Measurements from ENCODE around the gene SLC22A17.
"Not testable (repeated sequence)": the region's sequence is repeated elsewhere in the genome, so short reads cannot be mapped to it uniquely, and the experiment has no call there.

SLC22A17 gene

DNA sequence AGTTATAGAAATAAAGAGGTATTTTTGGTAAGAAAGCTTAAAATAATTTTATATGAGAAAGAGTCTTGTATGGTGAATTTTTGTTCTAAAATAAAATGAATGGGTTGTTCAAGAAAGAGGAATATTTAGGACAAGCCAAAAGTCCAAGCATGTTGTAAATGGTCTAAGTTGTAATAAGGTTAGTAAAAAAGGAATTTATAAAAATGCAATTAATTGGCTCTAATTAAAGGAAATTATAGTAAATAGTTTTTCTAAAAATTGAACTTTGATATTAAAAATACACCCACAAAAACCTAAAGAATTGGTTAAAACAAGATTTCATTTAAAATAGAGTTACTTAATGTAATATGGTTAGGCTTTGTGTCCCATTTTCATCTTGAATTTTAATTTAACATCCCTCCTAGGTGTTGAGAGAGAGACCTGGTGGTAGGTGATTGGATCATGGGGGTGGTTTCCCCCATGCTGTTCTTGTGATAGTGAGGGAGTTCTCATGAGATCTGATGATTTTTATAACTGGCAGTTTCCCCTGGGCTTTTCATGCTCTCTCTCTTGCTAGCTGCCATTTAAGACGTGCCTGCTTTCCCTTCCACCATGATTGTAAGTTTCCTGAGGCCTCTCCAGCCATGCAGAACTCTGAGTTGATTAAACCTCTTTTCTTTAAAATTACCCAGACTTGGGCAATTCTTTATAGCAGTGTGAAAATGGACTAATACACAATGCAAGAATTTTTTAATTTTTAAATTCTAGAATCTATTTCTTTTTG is 13.0 kb downstream of the SLC22A17 start:
- Histone ChIP-seq H3K27me3 (replicated peaks; ENCODE audit: control insufficient read depth, insufficient read depth, low read length) (no peaks in the 10 kb centered on the region), H3K4me3 (replicated peaks; ENCODE audit: low read depth, low read length) (no peak overlapping the region), H3K36me3 (ENCODE audit: control insufficient read depth, insufficient read depth, low read length) (no peaks in the 10 kb centered on the region)
- TF ChIP-seq CTCF (IDR thresholded peaks at IDR 0.05; ENCODE audit: insufficient read depth, low read length, poor library complexity, severe bottlenecking) = no peak
- DNase-seq (ENCODE audit: extremely low read depth, insufficient read length) = no peak

- TF ChIP-seq CTCF (IDR thresholded peaks at IDR 0.05; ENCODE audit: insufficient read depth, low read length, poor library complexity, severe bottlenecking) = no peak
- no peak for DNase-seq (ENCODE audit: extremely low read depth, insufficient read length)
- H3K27me3 ChIP-seq (replicated peaks; ENCODE audit: control insufficient read depth, insufficient read depth, low read length) = no peaks in the 10 kb centered on the region
- no peak overlapping the region for H3K4me3 ChIP-seq (replicated peaks; ENCODE audit: low read depth, low read length)
- no peaks in the 10 kb centered on the region for H3K36me3 ChIP-seq (ENCODE audit: control insufficient read depth, insufficient read depth, low read length)
Observed at GRCh38 chr14:23335623-23336022, 17.1 kb downstream of the SLC22A17 start.

DNA sequence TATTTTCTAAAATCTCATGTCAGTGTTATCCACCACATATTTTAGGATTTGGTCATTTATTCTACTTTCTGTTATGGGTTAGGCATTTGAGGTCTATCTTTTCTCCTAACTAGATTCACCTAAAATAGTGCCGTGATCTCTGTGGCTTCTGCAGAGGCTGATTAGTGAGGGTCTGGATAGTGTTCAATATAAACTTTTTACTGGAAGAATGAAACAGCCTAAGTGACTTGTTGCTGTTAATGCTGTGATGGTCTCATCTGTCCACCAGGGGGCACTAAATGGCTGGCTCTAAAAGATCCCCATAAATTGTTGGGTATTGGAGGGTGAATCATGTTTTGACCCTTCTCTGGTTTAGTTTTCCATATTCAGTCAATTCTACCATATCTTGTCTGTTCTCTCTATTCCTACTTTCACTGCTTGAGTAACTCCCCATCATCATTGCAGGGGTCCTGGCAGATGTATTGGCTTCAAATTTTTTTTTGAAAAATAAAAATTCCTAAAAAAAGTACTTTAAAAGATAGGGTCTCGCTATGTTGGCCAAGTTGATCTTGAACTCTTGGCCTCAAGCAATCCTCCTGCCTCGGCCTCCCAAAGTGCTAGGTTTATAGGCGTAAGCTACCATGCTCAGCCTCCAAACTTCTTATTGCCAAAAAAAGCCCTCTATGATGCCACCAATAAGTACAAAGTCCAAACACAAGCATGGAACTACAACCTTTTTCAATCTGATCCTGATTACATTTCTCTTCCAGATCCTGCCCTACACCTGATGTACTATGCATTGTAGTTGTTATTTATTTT is 24.5 kb downstream of the SLC22A17 start:
- H3K27me3 ChIP-seq (replicated peaks; ENCODE audit: control insufficient read depth, insufficient read depth, low read length) = no peaks in the 10 kb centered on the region
- no peak for DNase-seq (ENCODE audit: extremely low read depth, insufficient read length)
- no peak overlapping the region for H3K4me3 ChIP-seq (replicated peaks; ENCODE audit: low read depth, low read length)
- peak; percentile 82 for TF ChIP-seq CTCF (IDR thresholded peaks at IDR 0.05; ENCODE audit: insufficient read depth, low read length, poor library complexity, severe bottlenecking)
- H3K36me3 ChIP-seq (ENCODE audit: control insufficient read depth, insufficient read depth, low read length) = peaks cover 14% of the 10 kb centered on the region

- Histone ChIP-seq H3K36me3 (ENCODE audit: control insufficient read depth, insufficient read depth, low read length) (peaks cover 15% of the 10 kb centered on the region), H3K27me3 (replicated peaks; ENCODE audit: control insufficient read depth, insufficient read depth, low read length) (no peaks in the 10 kb centered on the region), H3K4me3 (replicated peaks; ENCODE audit: low read depth, low read length) (no peak overlapping the region)
- TF ChIP-seq CTCF (IDR thresholded peaks at IDR 0.05; ENCODE audit: insufficient read depth, low read length, poor library complexity, severe bottlenecking) = no peak
- DNase-seq (ENCODE audit: extremely low read depth, insufficient read length) = no peak
Observed at GRCh38 chr14:23326491-23327332, 26.0 kb downstream of the SLC22A17 start.

GRCh38 chr14:23325746-23326145 is 26.9 kb downstream of the SLC22A17 start:
- DNase-seq (ENCODE audit: extremely low read depth, insufficient read length); H3K27me3 ChIP-seq (replicated peaks; ENCODE audit: control insufficient read depth, insufficient read depth, low read length); H3K4me3 ChIP-seq (replicated peaks; ENCODE audit: low read depth, low read length): not testable (repeated sequence)
- H3K36me3 ChIP-seq (ENCODE audit: control insufficient read depth, insufficient read depth, low read length) = peaks cover 15% of the 10 kb centered on the region
